Stomach smooth muscle (tissue), 2 donors: ENCODE data around the gene FRS3.

ENCODE experiments used
- H3K27ac ChIP-seq: one replicate; pipeline ENCODE4 v1.7.0; 2013; ENCODE audit warnings: mild to moderate bottlenecking, low read length, inconsistent platforms
- H3K27me3 ChIP-seq, 2 donors: one replicate each; pipeline ENCODE4 v1.7.0; 2013; ENCODE audit warnings: low read length in 2 of 2; ENCODE audit not compliant: insufficient read depth in 2 of 2, control insufficient read depth in 1 of 2
- H3K36me3 ChIP-seq, 2 donors: one replicate each; pipeline ENCODE4 v1.7.0; 2013; ENCODE audit warnings: low read length in 2 of 2; ENCODE audit not compliant: control insufficient read depth in 2 of 2, insufficient read depth in 2 of 2
- H3K4me1 ChIP-seq: one replicate; pipeline ENCODE4 v1.7.0; 2013; ENCODE audit warnings: low read length; ENCODE audit not compliant: control insufficient read depth, insufficient read depth
- H3K4me3 ChIP-seq, 2 donors: one replicate each; pipeline ENCODE4 v1.7.0; 2013; ENCODE audit warnings: low read length in 2 of 2
- H3K9ac ChIP-seq, 2 donors: one replicate each; pipeline ENCODE4 v1.7.0; 2013; ENCODE audit warnings: low read length in 2 of 2, mild to moderate bottlenecking in 1 of 2
- H3K9me3 ChIP-seq, 2 donors: one replicate each; pipeline ENCODE4 v1.7.0; 2013; ENCODE audit warnings: low read length in 2 of 2; ENCODE audit not compliant: control insufficient read depth in 2 of 2
- donor health status: healthy.
- donor health status: Pancreatic carcinoma.

Gene FRS3

GRCh38 chr6:41756354-41756753, 23.3 kb downstream of the FRS3 start:
- Histone ChIP-seq H3K4me3 (no peak overlapping the region), H3K4me1 (no peaks in the 10 kb centered on the region), H3K9me3 (no peaks in the 10 kb centered on the region), H3K9ac (no peak overlapping the region), H3K27me3 (no peaks in the 10 kb centered on the region), H3K36me3 (no peaks in the 10 kb centered on the region), H3K27ac (no peak overlapping the region)

GRCh38 chr6:41755895-41756294, 23.8 kb downstream of the FRS3 start:
- Histone ChIP-seq H3K27ac (no peak overlapping the region), H3K36me3 (no peaks in the 10 kb centered on the region), H3K4me3 (no peak overlapping the region), H3K9ac (no peak overlapping the region), H3K9me3 (no peaks in the 10 kb centered on the region), H3K27me3 (no peaks in the 10 kb centered on the region), H3K4me1 (no peaks in the 10 kb centered on the region)

- Histone ChIP-seq H3K36me3 (no peaks in the 10 kb centered on the region), H3K9me3 (no peaks in the 10 kb centered on the region), H3K4me3 (no peak overlapping the region), H3K9ac (no peak overlapping the region), H3K27ac (no peak overlapping the region), H3K27me3 (no peaks in the 10 kb centered on the region), H3K4me1 (no peaks in the 10 kb centered on the region)
Observed at GRCh38 chr6:41750374-41750773, 29.3 kb downstream of the FRS3 start.

GRCh38 chr6:41748542-41748941, 31.2 kb downstream of the FRS3 start:
- H3K4me1 ChIP-seq: no peaks in the 10 kb centered on the region
- H3K27ac ChIP-seq: no peak overlapping the region
- no peak overlapping the region for H3K9ac ChIP-seq
- H3K9me3 ChIP-seq: no peaks in the 10 kb centered on the region
- no peaks in the 10 kb centered on the region for H3K36me3 ChIP-seq
- H3K4me3 ChIP-seq: no peak overlapping the region
- H3K27me3 ChIP-seq: no peaks in the 10 kb centered on the region

- H3K27me3 ChIP-seq: no peaks in the 10 kb centered on the region
- H3K4me1 ChIP-seq: no peaks in the 10 kb centered on the region
- no peaks in the 10 kb centered on the region for H3K36me3 ChIP-seq
- no peak overlapping the region for H3K4me3 ChIP-seq
- no peak overlapping the region for H3K27ac ChIP-seq
- H3K9me3 ChIP-seq: no peaks in the 10 kb centered on the region
- H3K9ac ChIP-seq: no peak overlapping the region
Observed at GRCh38 chr6:41748102-41748477, 31.6 kb downstream of the FRS3 start.

GRCh38 chr6:41747256-41748101, 32.2 kb downstream of the FRS3 start, which contains the start of gene PGC:
Gene PGC (minus strand): TSS chr6:41747397. CDS start chr6:41747334, 63 bp downstream.
- Histone ChIP-seq H3K27ac (no peak within 1 kb of the TSS), H3K36me3 (no peaks in the 10 kb centered on the region), H3K9ac (no peak within 1 kb of the TSS), H3K27me3 (no peaks in the 10 kb centered on the region), H3K9me3 (no peaks in the 10 kb centered on the region), H3K4me1 (no peaks in the 10 kb centered on the region), H3K4me3 (no peak within 1 kb of the TSS)

GRCh38 chr6:41746107-41746506, 33.6 kb downstream of the FRS3 start:
- H3K9me3 ChIP-seq: no peaks in the 10 kb centered on the region
- no peaks in the 10 kb centered on the region for H3K36me3 ChIP-seq
- no peaks in the 10 kb centered on the region for H3K4me1 ChIP-seq
- no peak overlapping the region for H3K27ac ChIP-seq
- no peak overlapping the region for H3K9ac ChIP-seq
- no peak overlapping the region for H3K4me3 ChIP-seq
- no peaks in the 10 kb centered on the region for H3K27me3 ChIP-seq

GRCh38 chr6:41744236-41744787, 35.4 kb downstream of the FRS3 start:
- no peaks in the 10 kb centered on the region for H3K27me3 ChIP-seq
- no peaks in the 10 kb centered on the region for H3K9me3 ChIP-seq
- no peak overlapping the region for H3K9ac ChIP-seq
- H3K36me3 ChIP-seq: no peaks in the 10 kb centered on the region
- no peak overlapping the region for H3K27ac ChIP-seq
- H3K4me1 ChIP-seq: no peaks in the 10 kb centered on the region
- no peak overlapping the region for H3K4me3 ChIP-seq

GRCh38 chr6:41743406-41744235, 36.1 kb downstream of the FRS3 start:
- H3K4me3 ChIP-seq: no peak overlapping the region
- H3K4me1 ChIP-seq: no peaks in the 10 kb centered on the region
- no peaks in the 10 kb centered on the region for H3K36me3 ChIP-seq

GRCh38 chr6:41741625-41742490, 37.8 kb downstream of the FRS3 start:
- H3K9ac ChIP-seq: no peak overlapping the region
- no peaks in the 10 kb centered on the region for H3K27me3 ChIP-seq
- no peaks in the 10 kb centered on the region for H3K4me1 ChIP-seq
- no peaks in the 10 kb centered on the region for H3K36me3 ChIP-seq
- H3K4me3 ChIP-seq: no peak overlapping the region
- H3K9me3 ChIP-seq: no peaks in the 10 kb centered on the region
- H3K27ac ChIP-seq: no peak overlapping the region

More at GRCh38 chr6:41743406-41744235, 36.1 kb downstream of the FRS3 start:
- no peaks in the 10 kb centered on the region for H3K27me3 ChIP-seq
- no peak overlapping the region for H3K9ac ChIP-seq
- H3K27ac ChIP-seq: no peak overlapping the region
- H3K9me3 ChIP-seq: no peaks in the 10 kb centered on the region
